HCEC 1CT (cell line): Measurements from ENCODE around the gene SLC17A3.

Source experiments
- DNase-seq: peaks from one replicate; pipeline ENCODE4 v3.0.0-alpha.2; 2017

The SLC17A3 gene

GRCh38 chr6:25889877-25890853 lies 16.1 kb upstream of the SLC17A3 start:
- DNase-seq: peak; percentile 56

DNA sequence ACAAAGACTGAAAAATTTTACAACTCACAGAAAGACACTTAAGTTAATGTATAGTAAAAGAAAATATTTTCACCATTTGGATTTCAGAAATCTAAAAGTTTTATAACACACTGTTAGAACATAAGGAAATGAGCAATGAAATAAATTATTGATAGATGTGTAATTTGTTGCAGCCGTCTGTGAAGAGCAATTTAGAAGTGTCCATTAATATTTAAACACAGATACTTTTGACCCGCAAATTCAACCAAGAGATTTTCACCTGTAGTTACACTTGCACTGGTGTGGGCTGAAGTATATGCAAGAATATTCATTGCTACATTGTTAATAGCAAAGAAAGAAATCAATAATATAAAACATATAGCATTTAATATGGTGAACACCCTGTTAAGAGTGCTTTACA lies 14.6 kb upstream of the SLC17A3 start:
- DNase-seq: no peak

DNA sequence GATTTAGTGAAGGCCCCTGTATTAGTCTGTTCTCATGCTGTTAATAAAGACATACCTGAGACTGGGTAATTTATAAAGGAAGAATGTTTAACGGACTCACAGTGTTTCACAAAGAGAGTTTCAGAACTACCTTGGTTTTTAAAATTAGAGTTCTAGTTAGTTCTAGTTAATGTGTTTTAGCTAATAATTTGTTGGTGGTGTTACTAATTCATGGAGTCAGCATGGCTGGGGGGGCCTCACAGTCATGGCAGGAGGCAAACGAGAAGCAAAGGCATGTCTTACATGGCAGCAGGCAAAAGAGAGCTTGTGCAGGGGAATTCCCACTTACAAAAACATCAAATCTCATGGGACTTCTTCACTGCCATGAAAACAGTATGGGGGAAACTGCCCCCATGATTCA lies 12.0 kb upstream of the SLC17A3 start:
- DNase-seq: no peak

DNA sequence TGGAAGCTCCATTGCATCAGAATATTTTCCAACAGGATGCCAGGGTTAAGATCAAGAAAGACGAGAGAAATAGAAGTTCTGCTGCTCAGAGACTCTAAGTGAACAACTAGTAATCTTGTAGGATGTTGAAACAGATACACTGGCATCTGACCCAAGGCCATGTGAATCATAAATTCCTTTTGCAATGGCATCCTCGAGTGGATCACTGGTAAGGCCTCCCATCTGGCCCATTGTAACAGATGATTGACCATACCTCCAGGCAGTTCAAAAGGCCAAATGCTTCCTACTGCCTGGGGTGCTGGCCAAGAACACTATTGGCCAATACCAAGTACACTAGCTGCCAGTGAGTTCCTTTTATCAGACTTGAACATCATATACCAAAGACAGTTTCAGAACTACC lies 9.9 kb upstream of the SLC17A3 start:
- DNase-seq: peak; percentile 92

DNA sequence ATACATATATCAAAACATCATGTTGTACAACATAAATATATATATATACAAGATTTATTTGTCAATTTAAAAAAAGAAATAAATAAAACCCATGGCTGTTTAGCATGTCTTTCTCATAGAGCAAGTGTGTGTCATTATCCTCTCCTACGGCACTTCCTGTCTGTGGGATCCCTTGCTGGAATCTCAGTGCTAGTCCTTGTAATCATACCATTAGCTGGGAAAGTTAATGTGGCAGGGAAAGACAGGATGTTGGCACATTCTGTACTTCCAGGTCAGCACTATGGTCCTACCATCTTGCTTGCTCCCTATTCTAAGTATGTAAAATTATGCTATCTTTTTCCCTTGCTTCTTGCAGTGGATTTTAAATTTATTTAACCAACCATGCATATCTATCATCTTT lies 9.5 kb upstream of the SLC17A3 start:
- DNase-seq: peak; percentile 56

DNA sequence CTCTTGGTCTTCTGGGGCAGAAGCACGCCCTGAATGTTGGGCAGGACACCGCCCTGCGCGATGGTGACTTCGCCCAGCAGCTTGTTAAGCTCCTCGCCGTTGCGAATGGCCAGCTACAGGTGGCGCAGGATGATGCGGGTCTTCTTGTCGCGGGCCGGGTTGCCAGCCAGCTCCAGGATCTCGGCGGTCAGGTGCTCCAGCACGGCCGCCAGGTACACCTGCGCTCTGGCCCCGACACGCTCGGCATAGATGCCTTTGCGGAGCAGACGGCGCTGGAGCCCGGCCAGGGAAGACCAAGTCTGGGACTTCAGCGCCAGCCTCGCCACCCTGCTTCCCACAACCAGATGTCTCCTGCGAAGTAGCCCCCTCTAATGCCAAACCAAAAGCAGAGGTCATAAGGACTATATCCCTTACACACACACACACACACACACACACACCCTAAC lies 8.0 kb upstream of the SLC17A3 start:
- DNase-seq: no peak

GRCh38 chr6:25880601-25881000 lies 6.6 kb upstream of the SLC17A3 start:
- DNase-seq: no peak

- DNase-seq: no peak
These were observed 4.8 kb upstream of the SLC17A3 start for GRCh38 chr6:25878721-25879322.

GRCh38 chr6:25875926-25876602 lies 2.0 kb upstream of the SLC17A3 start:
- DNase-seq: no peak

- no peak for DNase-seq
These were observed 1.5 kb upstream of the SLC17A3 start for GRCh38 chr6:25875563-25875905.

DNA sequence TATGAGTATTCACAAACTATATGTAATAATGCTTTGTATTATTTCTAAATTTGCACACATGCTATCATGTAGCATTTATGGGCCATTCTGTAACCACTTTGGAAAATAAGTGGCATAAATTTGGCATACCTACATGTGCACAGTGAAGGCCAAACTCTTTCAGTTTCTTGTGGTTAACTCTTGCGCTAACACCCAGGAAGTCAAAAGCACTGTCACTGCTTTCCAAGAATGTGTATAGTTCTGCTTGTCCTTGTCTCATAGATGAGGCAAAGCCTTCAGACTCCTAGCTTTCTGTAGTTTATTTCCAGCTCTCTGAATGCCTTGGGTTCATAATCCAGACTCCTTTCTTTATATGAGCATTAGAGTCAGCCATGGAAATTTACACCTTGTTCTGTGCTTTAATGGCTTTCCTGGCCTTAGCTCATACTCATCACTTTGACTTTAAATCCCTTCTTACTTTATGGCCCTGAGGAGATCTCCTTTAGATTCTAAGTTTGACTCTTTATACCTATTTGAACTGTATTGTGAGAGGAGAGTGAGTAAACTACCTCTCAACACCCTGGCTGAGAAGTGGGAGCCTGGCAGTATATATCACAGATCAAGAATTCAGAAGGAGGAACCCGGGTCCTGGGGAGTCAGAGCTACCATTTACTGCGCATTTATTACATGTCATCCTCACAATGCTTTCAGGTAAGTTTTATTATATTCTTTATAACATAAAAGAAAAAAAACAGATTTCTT lies 949 bp upstream of the SLC17A3 start:
- DNase-seq: no peak

GRCh38 chr6:25872814-25873213 lies 1.2 kb downstream of the SLC17A3 start:
- no peak for DNase-seq

- no peak for DNase-seq
These were observed 4.2 kb downstream of the SLC17A3 start for GRCh38 chr6:25869840-25870239.

DNA sequence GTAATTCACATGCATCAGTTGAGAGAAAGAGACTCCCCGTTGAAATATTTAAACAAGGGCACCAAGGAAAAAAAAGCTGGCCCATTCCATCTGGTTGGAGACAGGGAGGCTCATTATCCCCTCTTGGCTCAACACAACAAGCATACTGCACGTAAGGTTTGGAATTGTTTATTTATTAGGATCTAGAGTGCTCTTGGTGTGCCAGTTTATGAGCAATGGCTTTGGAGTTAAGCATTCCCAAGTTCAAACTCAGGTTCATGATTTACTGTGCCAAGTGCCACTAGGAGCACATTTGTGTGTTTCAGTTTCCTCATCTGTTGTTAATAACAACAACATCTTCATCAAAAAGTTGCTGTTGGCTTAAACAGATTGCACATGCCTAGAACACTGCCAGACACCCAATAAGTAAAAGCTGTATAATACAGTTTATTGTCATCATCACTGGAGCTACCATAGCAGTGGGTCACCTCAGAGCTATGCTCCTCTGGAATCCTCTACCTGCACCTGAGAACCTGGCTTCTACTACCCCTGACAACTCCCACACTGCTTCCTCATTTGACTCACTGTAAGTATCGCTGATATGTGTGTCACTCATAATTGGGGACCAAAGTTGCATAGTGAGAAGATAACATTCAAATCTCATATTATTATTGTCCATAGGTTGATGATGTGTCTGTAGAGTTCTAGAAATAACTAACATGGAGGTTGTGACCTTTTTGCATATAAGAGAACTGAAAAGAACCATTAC lies 5.4 kb downstream of the SLC17A3 start:
- no peak for DNase-seq

- no peak for DNase-seq
These were observed 8.0 kb downstream of the SLC17A3 start for GRCh38 chr6:25866011-25866410.

GRCh38 chr6:25863360-25863759 lies 10.7 kb downstream of the SLC17A3 start:
- no peak for DNase-seq

- DNase-seq: no peak
These were observed 11.8 kb downstream of the SLC17A3 start for GRCh38 chr6:25862199-25862598.

- DNase-seq: no peak
These were observed 21.3 kb downstream of the SLC17A3 start for GRCh38 chr6:25852756-25853155.

GRCh38 chr6:25851961-25852360 lies 22.1 kb downstream of the SLC17A3 start:
- DNase-seq: no peak

GRCh38 chr6:25844518-25844917 lies 29.5 kb downstream of the SLC17A3 start:
- no peak for DNase-seq

- DNase-seq: no peak
These were observed 31.5 kb downstream of the SLC17A3 start for GRCh38 chr6:25842526-25842925.
